ENCODE data around the gene CADM1.

Gene CADM1

DNA sequence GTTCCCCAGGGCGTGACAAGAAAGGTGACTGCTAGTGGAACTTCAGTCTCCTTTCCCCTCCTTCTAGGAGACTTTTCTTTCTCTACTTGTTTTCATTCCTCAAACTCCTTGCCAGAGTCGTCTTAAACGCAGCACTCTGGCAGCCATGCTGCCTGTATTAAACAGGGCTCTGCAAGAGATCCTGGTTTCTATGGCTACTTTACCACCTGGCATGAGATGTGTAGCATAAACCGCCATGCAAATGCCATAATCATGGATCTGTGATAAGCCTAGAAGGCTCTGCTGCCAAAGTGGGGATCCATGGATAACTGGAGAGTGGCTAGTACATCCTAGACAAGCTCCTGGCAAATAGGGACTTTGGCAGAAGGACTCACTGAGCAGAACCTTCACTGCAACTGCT lies 321.1 kb downstream of the CADM1 start:
- H3K4me3 ChIP-seq (ENCODE audit: low read length) = no peak overlapping the region
- no peak overlapping the region for H3K27ac ChIP-seq (ENCODE audit: low read depth, low read length)
- no peak overlapping the region for H3K9ac ChIP-seq (ENCODE audit: low read length)
- no peaks in the 10 kb centered on the region for H3K36me3 ChIP-seq (ENCODE audit: control insufficient read depth, insufficient read depth, low read length)
- H3K27me3 ChIP-seq (ENCODE audit: control insufficient read depth, insufficient read depth, low read length) = no peaks in the 10 kb centered on the region
- H3K4me1 ChIP-seq (ENCODE audit: control insufficient read depth, insufficient read depth, low read length) = no peaks in the 10 kb centered on the region

GRCh38 chr11:115182282-115182955 lies 321.8 kb downstream of the CADM1 start:
- no peak overlapping the region for H3K4me3 ChIP-seq (ENCODE audit: low read length)
- no peaks in the 10 kb centered on the region for H3K27me3 ChIP-seq (ENCODE audit: control insufficient read depth, insufficient read depth, low read length)
- H3K36me3 ChIP-seq (ENCODE audit: control insufficient read depth, insufficient read depth, low read length) = no peaks in the 10 kb centered on the region
- no peak overlapping the region for H3K9ac ChIP-seq (ENCODE audit: low read length)
- no peak overlapping the region for H3K27ac ChIP-seq (ENCODE audit: low read depth, low read length)
- H3K4me1 ChIP-seq (ENCODE audit: control insufficient read depth, insufficient read depth, low read length) = no peaks in the 10 kb centered on the region

- no peaks in the 10 kb centered on the region for H3K4me1 ChIP-seq (ENCODE audit: control insufficient read depth, insufficient read depth, low read length)
- no peaks in the 10 kb centered on the region for H3K27me3 ChIP-seq (ENCODE audit: control insufficient read depth, insufficient read depth, low read length)
- H3K27ac ChIP-seq (ENCODE audit: low read depth, low read length) = no peak overlapping the region
- H3K36me3 ChIP-seq (ENCODE audit: control insufficient read depth, insufficient read depth, low read length) = no peaks in the 10 kb centered on the region
- H3K9ac ChIP-seq (ENCODE audit: low read length) = no peak overlapping the region
- no peak overlapping the region for H3K4me3 ChIP-seq (ENCODE audit: low read length)
Observed at GRCh38 chr11:115181538-115181937, 322.7 kb downstream of the CADM1 start.

DNA sequence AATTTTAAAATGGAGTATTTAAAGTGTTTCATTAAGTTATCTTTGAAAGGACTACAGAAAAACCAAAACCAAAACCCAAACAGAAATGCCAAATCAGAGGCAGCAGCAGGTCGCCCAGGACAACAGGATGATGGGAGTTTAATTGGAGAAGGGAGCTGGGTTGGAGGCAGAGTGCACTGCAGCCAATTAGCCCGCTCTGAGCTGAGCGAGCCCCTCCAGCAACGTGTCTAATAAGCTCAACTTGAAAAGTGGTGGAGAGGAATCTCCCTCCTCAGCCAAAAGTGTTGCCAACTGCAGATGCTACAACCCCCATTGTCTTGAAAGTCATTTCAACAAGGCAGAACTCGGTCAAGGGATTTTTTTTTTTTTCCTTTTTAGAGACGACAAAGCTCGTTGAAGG lies 323.9 kb downstream of the CADM1 start:
- H3K27me3 ChIP-seq (ENCODE audit: control insufficient read depth, insufficient read depth, low read length) = no peaks in the 10 kb centered on the region
- H3K4me1 ChIP-seq (ENCODE audit: control insufficient read depth, insufficient read depth, low read length) = no peaks in the 10 kb centered on the region
- no peak overlapping the region for H3K4me3 ChIP-seq (ENCODE audit: low read length)
- no peak overlapping the region for H3K9ac ChIP-seq (ENCODE audit: low read length)
- H3K27ac ChIP-seq (ENCODE audit: low read depth, low read length) = no peak overlapping the region
- H3K36me3 ChIP-seq (ENCODE audit: control insufficient read depth, insufficient read depth, low read length) = no peaks in the 10 kb centered on the region

DNA sequence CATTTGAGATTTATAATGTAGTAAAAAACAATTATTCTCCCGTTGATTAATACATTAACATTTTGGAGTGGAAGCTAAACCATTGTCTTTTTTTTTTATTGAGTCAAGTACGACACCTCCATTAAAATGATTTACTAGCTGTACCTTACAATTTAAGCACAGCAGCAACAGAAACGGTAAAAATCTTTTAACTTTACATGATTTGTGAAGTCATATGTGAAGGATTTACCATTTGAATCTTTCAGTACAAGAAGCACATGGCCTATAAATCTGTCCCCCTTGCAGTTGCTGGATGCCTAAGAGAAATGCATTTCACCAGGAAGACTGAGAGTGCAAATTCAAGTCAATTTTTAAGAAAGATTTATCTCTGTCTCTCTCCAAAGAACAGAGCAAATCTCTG lies 324.6 kb downstream of the CADM1 start:
- Histone ChIP-seq H3K27ac (ENCODE audit: low read depth, low read length) (no peak overlapping the region), H3K27me3 (ENCODE audit: control insufficient read depth, insufficient read depth, low read length) (no peaks in the 10 kb centered on the region), H3K36me3 (ENCODE audit: control insufficient read depth, insufficient read depth, low read length) (no peaks in the 10 kb centered on the region), H3K4me3 (ENCODE audit: low read length) (no peak overlapping the region), H3K9ac (ENCODE audit: low read length) (no peak overlapping the region), H3K4me1 (ENCODE audit: control insufficient read depth, insufficient read depth, low read length) (no peaks in the 10 kb centered on the region)

DNA sequence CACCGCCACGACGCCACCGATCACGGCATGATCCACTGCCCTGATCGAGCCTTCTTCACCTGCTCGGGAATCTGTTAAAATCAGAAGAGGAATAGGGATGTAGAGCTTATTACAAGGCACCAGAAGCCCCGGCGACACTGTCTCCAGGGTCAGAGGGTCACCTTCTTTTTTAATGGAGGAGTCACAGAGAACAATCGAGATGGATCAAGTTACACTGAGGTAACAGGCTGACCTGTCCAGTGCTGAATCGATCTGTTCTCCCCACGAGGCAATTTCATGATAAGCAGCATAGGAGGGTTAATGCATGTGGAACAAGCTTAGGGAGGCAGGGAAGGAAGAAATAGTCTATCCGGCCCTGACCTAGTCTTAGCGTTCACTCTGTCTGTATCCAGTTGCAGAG lies 325.5 kb downstream of the CADM1 start:
- H3K9ac ChIP-seq (ENCODE audit: low read length) = no peak overlapping the region
- no peak overlapping the region for H3K27ac ChIP-seq (ENCODE audit: low read depth, low read length)
- H3K4me3 ChIP-seq (ENCODE audit: low read length) = no peak overlapping the region
- H3K36me3 ChIP-seq (ENCODE audit: control insufficient read depth, insufficient read depth, low read length) = no peaks in the 10 kb centered on the region
- H3K27me3 ChIP-seq (ENCODE audit: control insufficient read depth, insufficient read depth, low read length) = no peaks in the 10 kb centered on the region
- no peaks in the 10 kb centered on the region for H3K4me1 ChIP-seq (ENCODE audit: control insufficient read depth, insufficient read depth, low read length)

GRCh38 chr11:115173136-115173535 lies 331.1 kb downstream of the CADM1 start:
- no peaks in the 10 kb centered on the region for H3K36me3 ChIP-seq (ENCODE audit: control insufficient read depth, insufficient read depth, low read length)
- no peak overlapping the region for H3K9ac ChIP-seq (ENCODE audit: low read length)
- H3K4me3 ChIP-seq (ENCODE audit: low read length) = no peak overlapping the region
- H3K27me3 ChIP-seq (ENCODE audit: control insufficient read depth, insufficient read depth, low read length) = no peaks in the 10 kb centered on the region
- H3K27ac ChIP-seq (ENCODE audit: low read depth, low read length) = no peak overlapping the region
- H3K4me1 ChIP-seq (ENCODE audit: control insufficient read depth, insufficient read depth, low read length) = no peaks in the 10 kb centered on the region

- Histone ChIP-seq H3K36me3 (ENCODE audit: control insufficient read depth, insufficient read depth, low read length) (no peaks in the 10 kb centered on the region), H3K9ac (ENCODE audit: low read length) (no peak overlapping the region), H3K27ac (ENCODE audit: low read depth, low read length) (no peak overlapping the region), H3K4me1 (ENCODE audit: control insufficient read depth, insufficient read depth, low read length) (no peaks in the 10 kb centered on the region), H3K4me3 (ENCODE audit: low read length) (no peak overlapping the region), H3K27me3 (ENCODE audit: control insufficient read depth, insufficient read depth, low read length) (no peaks in the 10 kb centered on the region)
Observed at GRCh38 chr11:115170133-115170815, 333.9 kb downstream of the CADM1 start.

- no peak overlapping the region for H3K9ac ChIP-seq (ENCODE audit: low read length)
- no peaks in the 10 kb centered on the region for H3K27me3 ChIP-seq (ENCODE audit: control insufficient read depth, insufficient read depth, low read length)
- H3K27ac ChIP-seq (ENCODE audit: low read depth, low read length) = no peak overlapping the region
Observed at GRCh38 chr11:115169251-115169650, 335.0 kb downstream of the CADM1 start.

DNA sequence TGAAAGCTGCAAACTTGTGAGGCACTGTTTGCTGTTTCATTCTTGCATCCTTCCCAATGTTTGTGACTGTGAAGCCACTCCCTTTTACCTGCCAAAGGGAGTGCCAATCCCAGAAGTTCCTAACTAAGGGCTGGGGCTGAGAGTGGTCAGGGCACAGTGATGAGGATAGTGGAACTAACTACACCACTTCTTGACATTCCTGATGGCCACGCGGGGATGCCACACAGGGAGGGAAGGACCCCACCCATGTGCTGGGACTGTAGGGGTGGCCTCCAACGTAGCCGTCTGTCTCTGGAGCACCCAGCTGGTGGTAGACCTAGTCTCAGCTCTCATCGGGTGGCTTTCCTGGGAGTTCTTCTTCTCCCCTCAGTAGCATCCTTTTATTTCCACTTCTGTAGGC lies 335.5 kb downstream of the CADM1 start:
- no peak overlapping the region for H3K4me3 ChIP-seq (ENCODE audit: low read length)
- no peaks in the 10 kb centered on the region for H3K4me1 ChIP-seq (ENCODE audit: control insufficient read depth, insufficient read depth, low read length)
- H3K27ac ChIP-seq (ENCODE audit: low read depth, low read length) = no peak overlapping the region
- H3K27me3 ChIP-seq (ENCODE audit: control insufficient read depth, insufficient read depth, low read length) = no peaks in the 10 kb centered on the region
- H3K36me3 ChIP-seq (ENCODE audit: control insufficient read depth, insufficient read depth, low read length) = no peaks in the 10 kb centered on the region
- no peak overlapping the region for H3K9ac ChIP-seq (ENCODE audit: low read length)

More at GRCh38 chr11:115169251-115169650, 335.0 kb downstream of the CADM1 start:
- H3K4me3 ChIP-seq (ENCODE audit: low read length) = no peak overlapping the region
- no peaks in the 10 kb centered on the region for H3K4me1 ChIP-seq (ENCODE audit: control insufficient read depth, insufficient read depth, low read length)
- H3K36me3 ChIP-seq (ENCODE audit: control insufficient read depth, insufficient read depth, low read length) = no peaks in the 10 kb centered on the region

- no peak overlapping the region for H3K4me3 ChIP-seq (ENCODE audit: low read length)
- no peaks in the 10 kb centered on the region for H3K4me1 ChIP-seq (ENCODE audit: control insufficient read depth, insufficient read depth, low read length)
- H3K27me3 ChIP-seq (ENCODE audit: control insufficient read depth, insufficient read depth, low read length) = peaks cover 4% of the 10 kb centered on the region
- no peak overlapping the region for H3K9ac ChIP-seq (ENCODE audit: low read length)
- H3K27ac ChIP-seq (ENCODE audit: low read depth, low read length) = no peak overlapping the region
- H3K36me3 ChIP-seq (ENCODE audit: control insufficient read depth, insufficient read depth, low read length) = no peaks in the 10 kb centered on the region
Observed at GRCh38 chr11:115168229-115168671, 336.0 kb downstream of the CADM1 start.

- no peaks in the 10 kb centered on the region for H3K4me1 ChIP-seq (ENCODE audit: control insufficient read depth, insufficient read depth, low read length)
- no peaks in the 10 kb centered on the region for H3K36me3 ChIP-seq (ENCODE audit: control insufficient read depth, insufficient read depth, low read length)
- H3K27me3 ChIP-seq (ENCODE audit: control insufficient read depth, insufficient read depth, low read length) = peaks cover 4% of the 10 kb centered on the region
- no peak overlapping the region for H3K9ac ChIP-seq (ENCODE audit: low read length)
- H3K27ac ChIP-seq (ENCODE audit: low read depth, low read length) = no peak overlapping the region
- H3K4me3 ChIP-seq (ENCODE audit: low read length) = no peak overlapping the region
Observed at GRCh38 chr11:115167456-115167855, 336.8 kb downstream of the CADM1 start.

- H3K36me3 ChIP-seq (ENCODE audit: control insufficient read depth, insufficient read depth, low read length) = no peaks in the 10 kb centered on the region
- no peaks in the 10 kb centered on the region for H3K4me1 ChIP-seq (ENCODE audit: control insufficient read depth, insufficient read depth, low read length)
- no peak overlapping the region for H3K27ac ChIP-seq (ENCODE audit: low read depth, low read length)
- H3K9ac ChIP-seq (ENCODE audit: low read length) = no peak overlapping the region
- no peak overlapping the region for H3K4me3 ChIP-seq (ENCODE audit: low read length)
- peaks cover 4% of the 10 kb centered on the region for H3K27me3 ChIP-seq (ENCODE audit: control insufficient read depth, insufficient read depth, low read length)
Observed at GRCh38 chr11:115166820-115167219, 337.4 kb downstream of the CADM1 start.

Data from rectal smooth muscle tissue (tissue), 1 donor.